HG03045 (cell line): ENCODE results near the gene WDR38.

Source experiments
- ATAC-seq: cut with Tn5 transposase; IDR thresholded peaks from one replicate; pipeline ENCODE4 v1.9.1; 2021; ENCODE audit warnings: mild to moderate bottlenecking, moderate library complexity; ENCODE audit not compliant: unreplicated experiment

Gene WDR38

GRCh38 chr9:124878518-124878917 lies 25.3 kb downstream of the WDR38 start:
- ATAC-seq = no peak

DNA sequence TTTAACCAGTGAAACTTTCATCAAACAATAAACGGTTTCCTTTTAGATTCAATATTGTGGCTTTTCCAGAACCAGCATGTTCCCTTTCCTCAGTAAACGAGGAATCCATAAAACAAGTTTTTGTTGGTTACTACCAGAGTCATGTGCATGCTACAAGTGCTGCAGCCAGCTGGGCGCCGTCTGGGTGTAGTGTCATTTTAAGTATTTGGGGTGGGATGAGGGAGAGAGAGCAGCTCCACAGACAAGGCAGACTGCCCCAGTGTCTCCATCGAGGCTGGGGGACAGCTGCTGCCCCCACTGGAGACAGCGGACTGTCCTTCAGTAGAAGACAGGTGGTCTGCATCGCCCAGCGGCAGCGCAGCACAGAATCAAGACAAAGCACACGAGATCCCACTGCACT lies 26.0 kb downstream of the WDR38 start:
- no peak for ATAC-seq

DNA sequence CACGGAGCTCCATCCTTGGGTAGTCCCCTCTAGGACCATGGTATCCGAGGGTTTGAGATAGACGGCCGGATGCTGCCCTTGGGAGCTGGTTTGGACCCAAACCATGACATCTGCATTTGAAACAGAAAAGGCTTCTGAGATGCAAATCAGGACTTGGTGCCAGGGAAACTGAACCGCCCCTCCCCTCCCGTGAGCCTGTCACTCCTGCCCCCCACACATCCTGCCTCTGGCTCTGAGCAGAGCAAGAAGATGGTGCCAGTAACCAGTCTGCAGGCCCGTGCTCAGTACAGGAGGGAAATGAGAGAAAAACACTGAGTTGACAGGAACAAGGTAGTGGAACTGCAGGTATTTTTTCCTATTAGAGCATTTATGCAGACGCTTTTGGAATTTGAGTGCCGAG lies 27.2 kb downstream of the WDR38 start:
- no peak for ATAC-seq

- ATAC-seq = no peak
Measured at GRCh38 chr9:124881138-124881743, 28.0 kb downstream of the WDR38 start.

- ATAC-seq = no peak
Measured at GRCh38 chr9:124882231-124882630, 29.0 kb downstream of the WDR38 start.

DNA sequence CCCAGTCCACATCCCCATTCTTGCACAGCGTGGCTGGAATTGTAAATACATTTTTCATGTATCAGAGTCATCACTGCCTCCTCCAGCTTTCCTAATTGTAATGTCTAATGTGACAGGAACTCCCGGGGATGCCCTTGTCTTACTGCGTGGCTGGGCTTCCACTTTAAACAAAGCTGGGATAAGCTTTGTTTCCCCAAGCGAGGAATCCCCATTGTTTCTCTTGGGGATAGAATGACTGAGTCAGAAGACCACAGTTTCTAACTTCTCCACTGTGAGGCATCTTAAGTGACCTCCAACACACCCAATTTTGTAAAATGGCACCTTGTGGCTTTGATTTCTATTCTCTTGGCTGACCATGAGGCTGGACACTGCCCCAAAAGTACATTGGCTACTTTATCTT lies 31.1 kb downstream of the WDR38 start:
- ATAC-seq = no peak

DNA sequence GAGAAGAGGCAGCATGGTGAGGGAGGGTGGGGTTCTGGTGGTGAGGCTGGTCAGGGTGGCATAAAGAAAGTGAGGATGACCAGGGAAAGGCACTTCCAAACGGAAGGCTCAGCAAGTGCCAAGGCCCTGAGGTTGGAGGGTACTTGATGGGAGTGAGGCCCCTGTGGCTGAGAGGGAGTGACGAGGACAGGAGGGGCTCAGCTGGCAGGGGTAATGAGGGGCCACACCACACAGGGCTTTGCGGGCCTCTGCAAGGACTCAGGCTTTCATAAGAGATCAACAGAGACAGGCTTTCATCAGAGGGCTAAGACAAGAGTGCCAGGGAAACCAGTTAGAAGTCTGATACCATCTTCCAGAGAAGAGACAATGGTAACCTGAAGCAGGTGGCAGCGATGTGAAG lies 32.3 kb downstream of the WDR38 start:
- no peak for ATAC-seq

DNA sequence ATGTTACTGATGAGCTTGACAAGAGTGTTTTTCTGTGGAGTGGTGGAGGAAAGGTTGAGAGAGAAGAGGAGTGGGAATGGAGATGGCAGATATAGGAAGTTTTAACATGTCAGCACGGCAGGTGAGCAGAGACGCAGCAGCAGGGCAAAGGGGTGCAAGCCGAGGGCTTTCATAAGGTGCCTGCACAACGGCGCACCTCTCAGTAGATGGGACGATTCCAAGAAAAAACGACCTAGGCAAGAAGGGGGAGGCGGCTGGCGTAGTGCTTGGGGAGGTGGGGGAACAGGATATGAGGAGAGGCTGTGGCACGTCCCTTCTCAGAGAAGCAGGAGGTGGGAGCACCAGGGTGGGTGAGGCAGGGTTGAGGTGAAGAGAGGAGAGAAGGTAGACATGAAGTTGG lies 33.2 kb downstream of the WDR38 start:
- ATAC-seq = no peak

- ATAC-seq = no peak
Measured at GRCh38 chr9:124886866-124887492, 33.7 kb downstream of the WDR38 start.

DNA sequence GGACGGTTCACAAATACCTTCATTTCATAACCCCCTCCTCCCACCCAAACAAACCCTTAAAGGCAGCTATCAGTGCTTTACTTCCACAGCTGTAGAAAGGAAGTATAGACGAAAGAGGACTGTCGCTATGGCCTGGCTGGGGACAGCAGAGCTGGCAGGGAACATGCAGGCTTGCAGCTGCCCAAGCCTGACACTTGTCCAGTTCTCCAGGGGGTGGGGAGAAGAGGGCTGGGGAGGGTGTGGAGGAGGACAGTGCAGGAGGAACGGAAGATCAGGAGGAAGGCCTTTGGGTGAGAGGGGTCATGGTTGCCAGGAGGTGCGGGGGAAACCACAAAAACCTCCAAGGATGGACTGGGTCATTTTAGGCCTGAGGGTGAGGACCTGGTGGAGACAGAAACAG lies 34.6 kb downstream of the WDR38 start:
- ATAC-seq = no peak

GRCh38 chr9:124889006-124889405 lies 35.7 kb downstream of the WDR38 start:
- ATAC-seq = no peak

GRCh38 chr9:124890179-124890578 lies 36.9 kb downstream of the WDR38 start:
- no peak for ATAC-seq

GRCh38 chr9:124894035-124894740 lies 40.9 kb downstream of the WDR38 start:
- no peak for ATAC-seq

- no peak for ATAC-seq
Measured at GRCh38 chr9:124894741-124895170, 41.5 kb downstream of the WDR38 start.

GRCh38 chr9:124897570-124898460 lies 44.6 kb downstream of the WDR38 start:
- ATAC-seq = no peak

DNA sequence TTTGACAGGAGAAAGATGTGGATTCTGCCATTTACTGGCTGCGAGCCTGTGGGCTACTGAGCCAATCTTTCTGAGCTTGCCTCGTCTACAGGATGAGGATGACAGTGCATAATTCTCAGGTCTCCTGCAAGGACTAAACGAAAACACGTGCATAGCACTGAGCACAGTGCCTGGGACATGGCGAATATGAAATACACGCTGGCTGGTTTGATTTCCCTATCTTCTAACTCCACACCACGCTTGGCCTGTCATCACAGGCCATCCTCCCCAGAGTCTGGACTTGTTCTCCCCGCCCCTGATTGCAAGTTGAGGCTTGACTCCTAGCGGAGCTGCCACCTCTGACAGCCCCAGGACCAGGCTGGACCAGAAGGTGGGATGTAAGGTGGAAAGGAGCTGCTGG lies 46.6 kb downstream of the WDR38 start:
- no peak for ATAC-seq

GRCh38 chr9:124906966-124907365 lies 53.7 kb downstream of the WDR38 start:
- no peak for ATAC-seq
